ENCODE results near the gene TRNP1. TPM values are rescaled to one million over a fixed set of nuclear protein-coding genes. Genes with fewer than 3 reads are reported as not detected.

Gene TRNP1
- total RNA-seq, 1 donor from 2014 or later: 106 TPM

- peak; percentile 82 for DNase-seq (ENCODE audit: low read depth)
Measured at GRCh38 chr1:27001570-27002360, 8.3 kb downstream of the TRNP1 start.

DNA sequence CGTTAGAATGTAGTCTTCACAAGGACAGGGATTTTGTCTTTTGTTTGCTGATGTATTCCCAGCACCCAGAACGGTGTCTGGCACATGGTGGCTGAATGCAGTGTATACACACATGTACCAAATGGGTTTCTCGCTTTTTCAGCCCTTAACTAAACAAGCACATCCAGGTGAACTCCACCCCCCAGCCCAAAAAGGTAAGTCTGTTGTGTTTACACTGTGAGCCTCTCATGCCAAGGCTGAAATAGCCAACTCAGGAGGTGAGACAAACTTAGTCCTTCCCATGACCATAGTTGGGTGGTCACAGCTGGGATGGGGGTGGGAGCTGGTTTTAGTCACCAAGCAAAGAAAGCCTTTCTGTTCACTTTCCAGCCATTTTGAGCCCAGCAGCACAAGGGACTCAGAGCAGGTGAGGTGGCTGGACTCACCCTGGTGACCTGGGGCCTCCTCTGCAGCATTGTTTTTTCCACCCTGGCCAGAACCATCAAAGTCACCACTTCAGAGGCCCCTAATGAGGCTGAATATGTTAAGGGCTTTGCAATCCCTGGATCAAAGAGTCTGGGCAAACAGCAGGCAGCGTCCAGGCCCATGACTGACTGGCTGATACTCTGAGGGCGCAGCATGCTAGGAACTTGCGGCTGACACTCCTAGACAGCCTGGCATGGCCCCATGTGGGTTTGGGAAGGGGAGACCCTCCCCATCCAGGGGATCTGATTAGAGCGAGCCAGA lies 10.4 kb downstream of the TRNP1 start:
- peak; percentile 30 for DNase-seq (ENCODE audit: low read depth)

- peak; percentile 49 for DNase-seq (ENCODE audit: low read depth)
Measured at GRCh38 chr1:27004471-27005165, 11.1 kb downstream of the TRNP1 start.

GRCh38 chr1:27005166-27005530 lies 11.7 kb downstream of the TRNP1 start:
- no peak for DNase-seq (ENCODE audit: low read depth)

- DNase-seq (ENCODE audit: low read depth): peak; percentile 38
Measured at GRCh38 chr1:27005648-27006496, 12.4 kb downstream of the TRNP1 start.

GRCh38 chr1:27006683-27007082 lies 13.2 kb downstream of the TRNP1 start:
- DNase-seq (ENCODE audit: low read depth): no peak

GRCh38 chr1:27007909-27008582 lies 14.6 kb downstream of the TRNP1 start:
- DNase-seq (ENCODE audit: low read depth): peak; percentile 84

DNA sequence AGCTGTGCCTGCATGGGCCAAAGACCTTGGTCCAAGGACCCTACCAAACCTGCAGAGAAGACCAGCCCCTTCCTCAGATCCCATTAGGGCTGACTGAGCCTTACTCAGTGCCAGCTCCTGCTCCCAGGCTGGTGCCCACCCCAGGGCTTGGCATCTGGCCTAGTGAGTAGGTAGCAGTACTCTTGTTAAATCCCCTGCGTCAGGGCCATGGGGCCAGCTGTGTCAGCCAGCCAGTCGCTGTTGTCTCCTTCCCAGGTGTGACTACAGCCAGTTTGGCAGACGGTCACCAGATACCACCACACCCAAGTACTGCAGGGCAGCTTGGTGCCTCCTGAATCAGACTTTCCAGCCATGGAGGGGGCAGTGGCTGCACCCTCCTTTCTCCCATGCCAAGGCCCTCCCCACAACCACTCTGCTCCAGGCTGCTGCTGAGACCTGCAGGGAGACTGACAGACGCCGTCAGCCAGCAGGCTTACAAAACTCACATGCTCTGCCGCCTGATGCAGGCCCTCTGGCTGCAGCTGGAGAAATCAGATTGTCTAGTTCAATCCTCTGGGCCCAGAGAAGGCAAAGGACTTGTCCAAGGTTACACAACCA lies 16.2 kb downstream of the TRNP1 start:
- peak; percentile 52 for DNase-seq (ENCODE audit: low read depth)

GRCh38 chr1:27010226-27010994 lies 16.9 kb downstream of the TRNP1 start:
- DNase-seq (ENCODE audit: low read depth): no peak

- DNase-seq (ENCODE audit: low read depth): peak; percentile 91
Measured at GRCh38 chr1:27011058-27011764, 17.7 kb downstream of the TRNP1 start.

DNA sequence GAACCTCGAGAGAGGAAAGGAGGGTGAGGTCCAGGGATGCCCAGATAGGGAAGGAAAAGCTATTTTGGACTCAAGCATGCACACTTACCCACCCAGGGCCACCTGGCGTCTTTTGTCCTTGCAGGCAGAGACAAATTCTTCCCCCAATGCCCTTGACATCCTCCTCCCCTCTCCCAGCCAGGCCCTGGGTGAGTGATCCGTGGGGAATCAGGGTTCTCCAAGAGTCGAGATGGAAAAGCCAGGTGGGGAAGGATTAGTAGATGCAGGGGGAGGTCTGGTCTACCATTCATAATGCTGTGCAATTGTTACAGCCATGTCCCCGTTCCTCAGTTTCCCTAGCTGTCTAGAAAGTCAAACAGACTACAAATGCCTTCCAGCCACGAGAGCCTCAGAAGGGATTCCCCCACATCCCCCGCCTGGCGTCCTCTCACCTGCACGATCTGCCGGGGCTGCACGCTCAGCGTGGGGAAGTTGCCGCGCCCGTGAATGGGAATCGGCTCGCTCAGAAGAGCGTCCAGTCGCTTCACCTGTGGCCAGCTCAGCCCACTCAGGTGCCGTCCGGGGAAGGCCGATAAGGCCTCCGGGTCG lies 18.6 kb downstream of the TRNP1 start:
- no peak for DNase-seq (ENCODE audit: low read depth)

GRCh38 chr1:27015260-27015659 lies 21.8 kb downstream of the TRNP1 start:
- DNase-seq (ENCODE audit: low read depth): no peak

DNA sequence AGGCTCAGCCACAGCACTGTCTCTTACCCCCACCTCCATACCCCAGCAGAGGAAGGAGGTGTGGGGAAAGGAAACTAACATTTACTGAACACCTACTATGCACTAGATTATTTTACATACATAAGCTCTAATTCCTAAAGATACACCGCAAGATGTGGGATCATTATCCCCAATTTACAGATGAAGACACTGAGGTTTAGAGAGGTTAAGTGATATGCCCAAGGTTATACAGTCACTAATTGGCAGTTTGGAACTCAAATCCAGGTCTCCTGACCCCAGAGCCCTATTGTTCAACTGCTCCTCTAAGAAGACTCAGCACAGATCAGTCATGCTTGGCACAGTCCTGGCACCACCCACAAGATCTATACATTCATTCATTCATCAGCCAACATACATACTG lies 22.9 kb downstream of the TRNP1 start:
- DNase-seq (ENCODE audit: low read depth): no peak

GRCh38 chr1:27017207-27017606 lies 23.7 kb downstream of the TRNP1 start:
- no peak for DNase-seq (ENCODE audit: low read depth)

DNA sequence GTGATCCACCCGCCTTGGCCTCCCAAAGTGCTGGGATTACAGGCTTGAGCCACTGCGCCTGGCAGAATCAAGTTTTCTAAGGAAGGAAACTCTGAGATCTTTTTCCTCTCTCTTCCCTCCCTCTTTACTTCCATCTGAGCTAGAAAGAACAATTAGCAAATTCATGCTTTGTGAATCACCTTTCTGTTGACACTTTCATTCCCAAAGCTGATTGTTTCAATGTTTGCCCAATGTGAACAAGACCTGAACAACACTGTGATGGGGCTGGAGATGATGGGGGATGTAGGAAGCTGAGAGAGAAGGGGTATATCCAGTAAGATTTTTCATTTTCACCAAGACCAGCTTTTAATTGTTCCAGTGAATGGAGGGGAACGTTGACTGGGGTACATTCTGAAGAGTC lies 24.8 kb downstream of the TRNP1 start:
- peak; percentile 90 for DNase-seq (ENCODE audit: low read depth)

DNA sequence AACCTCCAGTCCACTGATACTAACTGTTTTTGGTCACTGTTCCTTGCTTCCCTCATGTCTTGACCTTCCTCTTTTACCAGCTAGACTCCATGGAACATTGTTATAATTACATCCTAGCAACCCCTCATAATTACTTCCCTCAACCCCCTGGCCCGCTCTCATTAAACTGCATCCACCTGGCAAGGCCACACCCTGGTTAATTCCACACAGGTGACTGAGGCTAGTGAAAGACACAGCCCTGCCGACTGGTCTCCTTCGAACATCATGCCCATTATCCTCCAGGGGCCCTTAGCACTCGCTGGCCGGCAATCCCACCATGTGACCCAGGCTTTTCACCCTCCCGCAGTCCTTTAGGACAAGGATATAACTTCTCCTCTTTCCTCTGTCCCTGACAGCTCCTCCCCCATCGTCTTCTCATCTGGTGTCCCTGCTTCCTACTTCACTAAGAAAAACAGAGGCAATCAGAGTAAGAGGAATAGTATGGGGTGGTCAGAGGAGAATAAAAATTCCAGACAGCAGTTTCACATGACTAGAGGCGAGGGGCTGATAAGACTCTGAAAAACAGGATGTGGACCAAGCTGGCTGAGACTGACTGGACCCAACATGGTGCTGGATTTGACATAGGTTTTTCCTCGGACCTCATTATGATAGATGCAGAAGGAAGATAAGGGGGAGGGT lies 28.0 kb downstream of the TRNP1 start:
- no peak for DNase-seq (ENCODE audit: low read depth)

DNA sequence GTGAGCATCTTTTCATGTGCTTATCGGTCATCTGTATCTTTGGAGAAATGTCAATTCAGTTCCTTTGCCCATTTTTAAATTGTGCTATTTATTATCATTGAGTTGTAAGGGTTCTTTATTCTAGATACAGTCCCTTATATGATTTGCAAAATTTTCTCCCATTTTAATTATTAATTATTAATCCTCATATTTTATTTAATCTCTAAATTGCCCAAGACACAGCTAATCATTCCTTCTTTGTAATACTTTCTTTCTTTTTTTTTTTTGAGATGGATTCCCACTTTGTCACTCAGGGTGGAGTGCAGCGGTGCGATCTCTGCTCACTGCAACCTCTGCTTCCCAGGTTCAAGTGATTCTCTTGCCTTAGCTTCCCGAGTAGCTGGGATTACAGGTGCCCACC lies 32.2 kb downstream of the TRNP1 start:
- DNase-seq (ENCODE audit: low read depth): no peak
